Mesenchymal stem cell (in vitro differentiated cells and primary cell): ENCODE results near the gene NKAIN2.

Experiments
- DNase-seq: peaks from one replicate; pipeline ENCODE4 v3.0.0-alpha.2; 2013
- H2AFZ ChIP-seq: one replicate; pipeline ENCODE4 v1.6.1; 2013; ENCODE audit warnings: low read depth, mild to moderate bottlenecking, control low read depth, inconsistent platforms, low read length, moderate library complexity
- H2AK5ac ChIP-seq: 2 replicates; pipeline ENCODE4 v1.6.1; 2013; ENCODE audit warnings: low read length, moderate library complexity, mild to moderate bottlenecking, inconsistent platforms; ENCODE audit not compliant: severe bottlenecking
- H2BK120ac ChIP-seq: one replicate; pipeline ENCODE4 v1.6.1; 2013; ENCODE audit warnings: low read depth, mild to moderate bottlenecking, inconsistent platforms, low read length, moderate library complexity
- H2BK12ac ChIP-seq, 2 experiments: one replicate each; pipeline ENCODE4 v1.6.1; 2013; ENCODE audit warnings: inconsistent platforms in 2 of 2, low read length in 2 of 2, mild to moderate bottlenecking in 2 of 2, moderate library complexity in 2 of 2, control low read depth in 1 of 2
- H2BK15ac ChIP-seq: one replicate; pipeline ENCODE4 v1.6.1; 2013; ENCODE audit warnings: mild to moderate bottlenecking, low read depth, inconsistent platforms; ENCODE audit not compliant: poor library complexity, severe bottlenecking
- H2BK5ac ChIP-seq: 2 replicates; pipeline ENCODE4 v1.6.1; 2013; ENCODE audit warnings: low read depth, mild to moderate bottlenecking, low read length, control low read depth, inconsistent platforms; ENCODE audit not compliant: poor library complexity, severe bottlenecking
- H3K14ac ChIP-seq, 2 experiments: one replicate each; pipeline ENCODE4 v1.6.1; 2013; ENCODE audit warnings: inconsistent platforms in 2 of 2, low read length in 2 of 2, control low read depth in 1 of 2, mild to moderate bottlenecking in 1 of 2, moderate library complexity in 1 of 2
- H3K18ac ChIP-seq, 2 experiments: one replicate each; pipeline ENCODE4 v1.6.1; 2013; ENCODE audit warnings: inconsistent platforms in 2 of 2, low read length in 2 of 2, control low read depth in 1 of 2, low read depth in 1 of 2, mild to moderate bottlenecking in 1 of 2
- H3K23ac ChIP-seq, 2 experiments: one replicate each; pipeline ENCODE4 v1.6.1; 2013; ENCODE audit warnings: inconsistent platforms in 2 of 2, low read length in 2 of 2, mild to moderate bottlenecking in 2 of 2, moderate library complexity in 2 of 2, control low read depth in 1 of 2
- H3K27ac ChIP-seq: 2 replicates; pipeline ENCODE4 v1.5.1; 2013; ENCODE audit warnings: mild to moderate bottlenecking, moderate library complexity, low read length, control low read depth, inconsistent platforms; ENCODE audit not compliant: poor library complexity, severe bottlenecking
- H3K27me3 ChIP-seq, 2 experiments: 2 replicates each; pipeline versions ENCODE4 v1.6.1 to v1.7.0; 2013; ENCODE audit warnings: low read length in 2 of 2, mild to moderate bottlenecking in 2 of 2, moderate library complexity in 2 of 2, control low read depth in 1 of 2, inconsistent platforms in 1 of 2; ENCODE audit not compliant: control insufficient read depth in 1 of 2, insufficient read depth in 1 of 2
- H3K36me3 ChIP-seq, 2 experiments: 2 replicates each; pipeline versions ENCODE4 v1.6.1 to v1.7.0; 2013; ENCODE audit warnings: low read length in 2 of 2, control low read depth in 1 of 2, inconsistent platforms in 1 of 2, low read depth in 1 of 2, mild to moderate bottlenecking in 1 of 2; ENCODE audit not compliant: insufficient read depth in 2 of 2, control insufficient read depth in 1 of 2
- H3K4ac ChIP-seq, 2 experiments: one replicate each; pipeline ENCODE4 v1.6.1; 2013; ENCODE audit warnings: inconsistent platforms in 2 of 2, low read length in 2 of 2, mild to moderate bottlenecking in 2 of 2, moderate library complexity in 2 of 2, control low read depth in 1 of 2, low read depth in 1 of 2
- H3K4me1 ChIP-seq: 2 replicates; pipeline ENCODE4 v1.6.1; 2013; ENCODE audit warnings: low read depth, low read length, control low read depth; ENCODE audit not compliant: control insufficient read depth, insufficient read depth
- H3K4me2 ChIP-seq: 2 replicates; pipeline ENCODE4 v1.6.1; 2013; ENCODE audit warnings: low read length, mild to moderate bottlenecking, inconsistent platforms; ENCODE audit not compliant: poor library complexity, severe bottlenecking
- H3K4me3 ChIP-seq, 2 experiments: 2 replicates each; pipeline versions ENCODE4 v1.5.1 to v1.7.0; 2013; ENCODE audit warnings: low read length in 2 of 2, mild to moderate bottlenecking in 2 of 2, control low read depth in 1 of 2, low read depth in 1 of 2; ENCODE audit not compliant: insufficient read depth in 1 of 2
- H3K79me1 ChIP-seq: replicated peaks from 2 replicates; pipeline ENCODE4 v1.6.1; 2013; ENCODE audit warnings: mild to moderate bottlenecking, control low read depth, low read length, inconsistent platforms; ENCODE audit not compliant: poor library complexity, severe bottlenecking
- H3K9ac ChIP-seq: 2 replicates; pipeline ENCODE4 v1.7.0; 2013; ENCODE audit warnings: mild to moderate bottlenecking, low read length, moderate library complexity
- H3K9me3 ChIP-seq: 2 replicates; pipeline ENCODE4 v1.7.0; 2013; ENCODE audit warnings: mild to moderate bottlenecking, low read length; ENCODE audit not compliant: control insufficient read depth
- H4K8ac ChIP-seq: one replicate; pipeline ENCODE4 v1.6.1; 2013; ENCODE audit warnings: inconsistent platforms, mild to moderate bottlenecking, low read length, moderate library complexity
- H4K91ac ChIP-seq: one replicate; pipeline ENCODE4 v1.6.1; 2013; ENCODE audit warnings: mild to moderate bottlenecking, low read length, inconsistent platforms
- WGBS: methylation state at CpG from one replicate; pipeline ENCODE4 v1.1.7; 2013; ENCODE audit warnings: mixed read lengths; 5-methylcytosine and 5-hydroxymethylcytosine counted together

Gene NKAIN2

DNA sequence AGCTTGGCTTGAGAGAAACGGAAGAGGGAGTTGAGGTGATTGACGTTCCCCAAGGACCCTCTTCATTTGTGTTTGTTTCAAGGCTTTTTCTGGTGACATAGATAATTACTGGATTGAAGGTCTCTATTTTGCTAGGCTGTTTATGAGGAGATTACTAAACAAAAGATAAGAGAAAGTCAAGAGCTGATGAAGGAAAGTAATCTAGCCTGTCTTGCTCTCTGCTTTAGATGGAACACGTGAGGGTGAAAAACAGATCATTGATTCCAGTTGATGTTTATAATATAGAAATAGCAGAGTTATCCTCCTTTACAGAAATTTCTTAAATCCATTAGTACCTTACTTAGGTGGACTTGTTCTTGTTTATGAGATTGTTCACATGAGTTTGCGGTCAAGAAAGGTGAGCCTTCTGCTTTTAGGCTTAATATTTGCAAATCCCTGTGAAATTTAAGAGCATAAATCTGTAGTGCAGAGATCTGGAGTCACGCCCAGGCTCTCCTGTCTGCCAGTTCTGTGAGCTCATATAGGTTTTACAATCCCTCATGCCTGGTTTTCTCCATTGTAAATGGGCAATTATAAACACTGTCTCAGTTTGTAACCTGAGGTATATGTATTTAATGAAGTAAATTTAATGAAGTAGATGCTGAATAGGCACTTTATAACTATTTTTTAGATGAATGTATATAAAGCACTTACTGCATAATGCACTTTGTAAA, 272.8 kb downstream of the NKAIN2 start:
- no peak overlapping the region for H2BK15ac ChIP-seq
- no peak overlapping the region for H3K27ac ChIP-seq
- no peak overlapping the region for H3K4ac ChIP-seq

DNA sequence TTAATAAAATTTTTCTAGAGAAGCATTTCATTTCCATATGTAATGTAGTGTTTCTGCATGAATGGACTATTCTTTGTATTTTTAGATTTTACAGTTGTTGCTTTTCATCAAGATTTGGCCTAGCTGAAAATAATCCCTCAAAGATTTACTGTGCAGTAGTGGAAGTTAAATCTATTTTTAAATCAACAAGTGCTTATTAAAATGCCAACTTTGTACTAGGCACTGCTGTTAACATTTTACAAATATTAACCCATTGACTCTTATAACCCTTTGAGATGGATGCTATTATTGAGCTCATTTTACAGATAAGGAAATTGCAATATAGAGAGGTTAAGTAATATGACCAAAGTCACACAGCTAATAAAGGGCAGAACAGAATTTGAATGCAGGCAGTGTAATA, 274.5 kb downstream of the NKAIN2 start:
- peaks cover 1% of the 10 kb centered on the region for H3K4me1 ChIP-seq
- H3K27me3 ChIP-seq = no peaks in the 10 kb centered on the region
- no peak overlapping the region for H3K14ac ChIP-seq
- H3K9ac ChIP-seq = no peak overlapping the region
- no peak overlapping the region for H3K4me2 ChIP-seq
- H2AK5ac ChIP-seq = no peak overlapping the region
- H3K79me1 ChIP-seq = no peaks in the 10 kb centered on the region
- no peak overlapping the region for H2BK15ac ChIP-seq
- H4K91ac ChIP-seq = no peak overlapping the region
- H3K36me3 ChIP-seq = no peaks in the 10 kb centered on the region
- H4K8ac ChIP-seq = no peak overlapping the region
- H3K18ac ChIP-seq = no peak overlapping the region
- no peak overlapping the region for H3K4ac ChIP-seq
- no peak overlapping the region for H3K27ac ChIP-seq
- H2BK12ac ChIP-seq = no peak overlapping the region
- no peak overlapping the region for H3K23ac ChIP-seq
- no peaks in the 10 kb centered on the region for H3K9me3 ChIP-seq
- no peak for DNase-seq
- no peak overlapping the region for H2BK120ac ChIP-seq
- no peak overlapping the region for H2AFZ ChIP-seq
- no peak overlapping the region for H3K4me3 ChIP-seq
- H2BK5ac ChIP-seq = no peak overlapping the region

More for the DNA sequence above, 272.8 kb downstream of the NKAIN2 start:
- no peaks in the 10 kb centered on the region for H3K9me3 ChIP-seq
- no peak overlapping the region for H3K23ac ChIP-seq
- 33% methylated on average over 4 of the region's 5 CpGs for WGBS
- no peak overlapping the region for H2BK5ac ChIP-seq
- H2BK120ac ChIP-seq = no peak overlapping the region
- no peak overlapping the region for H3K9ac ChIP-seq
- peaks cover 1% of the 10 kb centered on the region for H3K4me1 ChIP-seq
- no peaks in the 10 kb centered on the region for H3K36me3 ChIP-seq
- H3K4me3 ChIP-seq = no peak overlapping the region
- H2AK5ac ChIP-seq = no peak overlapping the region
- no peaks in the 10 kb centered on the region for H3K79me1 ChIP-seq
- H2BK12ac ChIP-seq = no peak overlapping the region
- no peak overlapping the region for H2AFZ ChIP-seq
- no peak overlapping the region for H4K91ac ChIP-seq
- H3K4me2 ChIP-seq = no peak overlapping the region
- no peak overlapping the region for H3K14ac ChIP-seq
- no peak for DNase-seq
- H3K27me3 ChIP-seq = no peaks in the 10 kb centered on the region
- no peak overlapping the region for H3K18ac ChIP-seq
- H4K8ac ChIP-seq = no peak overlapping the region

DNA sequence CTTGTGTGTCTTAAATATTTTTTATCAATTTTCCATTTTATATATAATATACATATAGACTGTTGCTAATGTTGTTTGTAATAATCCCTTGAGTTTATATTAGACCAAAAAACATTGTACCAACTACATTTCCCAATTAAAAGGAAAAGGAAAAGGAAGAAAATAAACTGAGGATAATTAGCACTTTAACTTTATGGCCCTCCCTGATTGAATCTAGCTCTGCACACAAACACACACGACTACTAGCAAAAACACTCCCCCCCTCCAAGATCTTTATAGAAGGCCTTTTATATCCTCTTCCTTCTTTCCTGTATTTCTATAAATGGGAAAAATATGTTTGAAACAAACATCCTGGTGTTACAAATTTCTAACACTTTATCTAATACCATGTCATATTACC, 276.8 kb downstream of the NKAIN2 start:
- no peak for DNase-seq
- no peak overlapping the region for H3K4me2 ChIP-seq
- H3K27me3 ChIP-seq = no peaks in the 10 kb centered on the region
- 33% methylated on average over 1 of the region's 1 CpG for WGBS
- H2BK120ac ChIP-seq = no peak overlapping the region
- no peaks in the 10 kb centered on the region for H3K79me1 ChIP-seq
- no peak overlapping the region for H3K9ac ChIP-seq
- no peak overlapping the region for H3K18ac ChIP-seq
- no peak overlapping the region for H3K27ac ChIP-seq
- H2BK5ac ChIP-seq = no peak overlapping the region
- H3K4me3 ChIP-seq = no peak overlapping the region
- no peak overlapping the region for H2AFZ ChIP-seq
- no peak overlapping the region for H3K4ac ChIP-seq
- H4K8ac ChIP-seq = no peak overlapping the region
- H2BK12ac ChIP-seq = no peak overlapping the region
- no peak overlapping the region for H2BK15ac ChIP-seq
- H3K36me3 ChIP-seq = no peaks in the 10 kb centered on the region
- H4K91ac ChIP-seq = no peak overlapping the region
- H3K4me1 ChIP-seq = no peaks in the 10 kb centered on the region
- no peaks in the 10 kb centered on the region for H3K9me3 ChIP-seq
- H2AK5ac ChIP-seq = no peak overlapping the region
- H3K23ac ChIP-seq = no peak overlapping the region
- H3K14ac ChIP-seq = no peak overlapping the region

DNA sequence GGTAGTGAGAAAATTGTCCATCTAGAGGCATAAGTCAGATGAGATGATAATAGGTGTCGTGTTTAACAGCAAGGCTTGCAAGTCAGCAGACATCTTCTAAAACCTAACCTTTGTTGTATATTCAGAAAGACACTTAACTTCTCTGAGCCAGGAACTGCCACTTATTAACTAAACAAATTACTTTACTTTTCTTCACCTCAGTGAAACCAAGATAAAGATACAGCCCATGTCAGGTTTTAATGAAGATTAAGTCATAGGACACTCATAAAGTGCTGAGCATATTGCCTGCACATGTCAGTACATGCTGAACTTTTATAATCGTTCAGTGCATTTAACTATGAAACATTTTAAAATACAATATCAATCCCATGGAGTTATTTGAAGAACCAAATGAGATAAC, 286.8 kb downstream of the NKAIN2 start:
- Histone ChIP-seq H2AFZ (no peak overlapping the region), H3K9me3 (no peaks in the 10 kb centered on the region), H2AK5ac (no peak overlapping the region), H3K4me3 (no peak overlapping the region), H3K9ac (no peak overlapping the region), H3K79me1 (no peaks in the 10 kb centered on the region), H2BK12ac (no peak overlapping the region), H3K23ac (no peak overlapping the region), H3K18ac (no peak overlapping the region), H4K8ac (no peak overlapping the region), H4K91ac (no peak overlapping the region), H3K4ac (no peak overlapping the region), H3K14ac (no peak overlapping the region), H3K4me2 (no peak overlapping the region), H3K4me1 (no peaks in the 10 kb centered on the region), H2BK15ac (no peak overlapping the region), H3K27ac (no peak overlapping the region), H3K27me3 (no peaks in the 10 kb centered on the region), H3K36me3 (no peaks in the 10 kb centered on the region), H2BK5ac (no peak overlapping the region), H2BK120ac (no peak overlapping the region)
- DNase-seq = no peak
- WGBS = 67% methylated on average over 1 of the region's 2 CpGs
